ENCODE results near the gene SGSH. TPM values are rescaled to one million over a fixed set of nuclear protein-coding genes. Genes with fewer than 3 reads are reported as not detected.

The SGSH gene
- total RNA-seq, 1 donor from 2014 or later: 12.4 TPM

DNA sequence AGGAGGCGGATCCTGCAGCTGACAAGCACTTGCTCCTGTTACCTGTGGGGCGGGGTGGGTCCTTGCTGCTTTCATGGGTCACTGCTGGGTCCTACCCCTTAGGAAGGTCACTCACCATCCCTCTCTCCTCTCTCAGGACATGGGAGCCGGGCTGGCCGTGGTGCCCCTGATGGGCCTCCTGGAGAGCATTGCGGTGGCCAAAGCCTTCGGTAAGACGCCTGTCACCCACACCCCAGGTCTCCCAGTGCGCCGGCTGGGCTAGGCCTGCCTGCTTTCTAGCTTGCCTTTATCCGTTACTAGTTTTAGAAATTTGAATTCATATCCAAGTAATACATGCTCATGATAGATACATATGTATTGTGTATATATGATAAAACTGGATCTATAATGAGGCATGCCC lies 17.3 kb upstream of the SGSH start:
- intact Hi-C loops (cut with DNase I): no loop called here
- peak; percentile 50 for DNase-seq (ENCODE audit: missing footprints)
- ATAC-seq: no peak

DNA sequence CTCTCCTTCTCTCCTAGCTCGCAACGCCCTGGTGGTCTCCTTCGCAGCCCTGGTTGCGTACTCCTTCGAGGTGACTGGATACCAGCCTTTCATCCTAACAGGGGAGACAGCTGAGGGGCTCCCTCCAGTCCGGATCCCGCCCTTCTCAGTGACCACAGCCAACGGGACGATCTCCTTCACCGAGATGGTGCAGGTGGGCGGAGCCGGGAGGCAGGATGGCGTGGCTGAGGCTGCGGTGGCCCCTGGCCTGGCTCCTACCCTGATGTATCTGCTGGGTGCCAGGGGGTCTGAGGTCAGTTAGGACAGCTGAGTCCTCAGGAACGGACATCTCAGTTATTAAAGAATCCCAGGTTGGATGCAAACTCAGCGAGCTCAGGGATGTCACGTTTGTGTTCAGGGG lies 16.8 kb upstream of the SGSH start:
- intact Hi-C loops (cut with DNase I): no loop called here
- ATAC-seq: no peak
- peak; percentile 57 for DNase-seq (ENCODE audit: missing footprints)

DNA sequence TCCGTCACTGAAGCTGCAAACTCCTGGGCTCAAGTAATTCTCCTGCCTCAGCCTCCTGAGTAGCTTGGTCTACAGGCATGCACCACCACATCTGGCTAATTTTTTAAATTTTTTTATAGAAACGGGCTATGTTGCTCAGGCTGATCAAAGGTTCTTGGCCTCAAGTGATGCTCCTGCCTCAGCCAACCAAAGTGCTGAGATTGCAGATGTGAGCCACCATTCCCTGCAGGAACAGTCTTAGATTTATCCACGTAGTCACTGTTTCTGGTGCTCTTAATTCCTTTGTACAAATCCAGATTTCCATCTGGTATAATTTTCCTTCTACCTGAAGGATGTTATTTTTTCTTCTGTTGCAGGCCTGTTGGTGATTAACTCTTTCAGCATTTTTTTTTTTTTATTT lies 13.1 kb upstream of the SGSH start:
- DNase-seq (ENCODE audit: missing footprints): no peak
- intact Hi-C loops (cut with DNase I): no loop called here
- no peak for ATAC-seq

DNA sequence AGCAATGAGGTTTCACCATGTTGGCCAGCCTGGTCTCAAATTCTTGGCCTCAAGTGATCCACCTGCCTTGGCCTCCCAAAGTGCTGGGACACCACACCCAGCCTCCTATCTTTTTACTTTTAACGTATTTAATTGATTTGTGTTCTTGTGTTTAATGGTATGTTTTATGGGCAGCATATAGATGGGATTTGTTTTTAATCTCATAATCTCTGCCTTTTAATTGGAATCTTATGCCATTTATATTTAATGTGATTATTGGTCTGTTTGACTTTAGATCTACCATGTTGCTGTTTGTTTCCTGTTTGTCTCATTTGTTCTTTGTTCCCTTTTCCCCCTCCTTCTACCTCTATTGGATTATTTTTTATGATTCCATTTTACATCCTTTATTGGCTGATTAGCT lies 12.3 kb upstream of the SGSH start:
- no peak for DNase-seq (ENCODE audit: missing footprints)
- intact Hi-C loops (cut with DNase I): no loop called here
- ATAC-seq: no peak

DNA sequence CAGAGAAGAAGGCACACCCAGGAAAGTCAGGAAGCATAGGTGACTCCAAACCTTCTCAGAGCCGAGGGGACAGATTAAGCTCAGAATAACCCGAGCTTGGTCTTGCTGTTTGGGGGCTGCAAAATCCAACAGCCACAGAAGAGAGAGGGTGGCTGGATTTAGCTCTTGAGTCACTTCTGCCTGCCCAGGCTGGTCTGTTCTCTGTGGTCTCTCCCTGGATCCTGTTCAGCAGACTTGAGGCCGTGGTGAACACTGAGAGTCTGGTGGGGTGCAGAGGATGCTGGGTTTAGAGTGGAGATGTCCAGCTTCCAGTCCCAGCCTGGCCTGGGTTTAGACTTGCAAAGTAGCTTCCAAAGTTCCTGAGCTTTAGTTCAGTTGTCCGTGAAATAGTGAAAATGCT lies 8.9 kb upstream of the SGSH start:
- DNase-seq (ENCODE audit: missing footprints): no peak
- ATAC-seq: no peak
- intact Hi-C loops (cut with DNase I): no loop called here

DNA sequence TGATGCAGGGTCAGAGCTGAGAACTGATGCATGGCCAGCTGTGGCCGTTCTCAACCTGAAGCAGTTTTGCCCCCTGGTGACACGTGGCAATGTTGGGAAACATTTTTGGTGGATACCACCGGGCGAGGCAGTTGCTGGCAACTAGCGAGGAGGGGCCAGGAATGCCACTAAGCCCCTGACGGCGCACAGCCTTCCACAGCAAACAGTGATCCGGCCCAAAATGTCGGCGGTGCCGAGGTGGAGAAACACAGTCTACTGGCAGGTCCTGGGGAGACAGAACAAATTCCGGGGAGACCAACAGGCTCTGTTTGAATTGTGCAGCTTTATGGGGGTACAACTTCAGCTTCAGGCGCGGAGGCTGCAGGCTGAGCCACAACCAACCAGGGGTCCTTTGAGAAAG lies 8.3 kb upstream of the SGSH start:
- no peak for ATAC-seq
- intact Hi-C loops (cut with DNase I): no loop called here
- peak; percentile 47 for DNase-seq (ENCODE audit: missing footprints)

DNA sequence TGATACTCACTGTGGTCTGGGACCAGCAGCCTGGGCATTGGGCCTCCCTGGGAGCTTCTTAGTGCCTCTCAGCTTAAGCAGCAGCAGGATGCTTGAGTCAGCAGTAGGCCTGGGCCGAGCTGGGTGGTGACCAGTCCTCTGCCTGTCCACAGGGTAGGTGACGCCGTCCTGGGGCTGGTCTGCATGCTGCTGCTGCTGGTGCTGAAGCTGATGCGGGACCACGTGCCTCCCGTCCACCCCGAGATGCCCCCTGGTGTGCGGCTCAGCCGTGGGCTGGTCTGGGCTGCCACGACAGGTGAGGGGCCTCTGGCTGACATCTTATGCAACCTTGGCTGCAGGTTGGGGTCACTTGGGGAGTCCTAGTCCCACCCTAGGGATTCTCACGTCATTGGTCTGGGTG lies 7.5 kb upstream of the SGSH start:
- DNase-seq (ENCODE audit: missing footprints) (peak; percentile 28), ATAC-seq (no peak)

DNA sequence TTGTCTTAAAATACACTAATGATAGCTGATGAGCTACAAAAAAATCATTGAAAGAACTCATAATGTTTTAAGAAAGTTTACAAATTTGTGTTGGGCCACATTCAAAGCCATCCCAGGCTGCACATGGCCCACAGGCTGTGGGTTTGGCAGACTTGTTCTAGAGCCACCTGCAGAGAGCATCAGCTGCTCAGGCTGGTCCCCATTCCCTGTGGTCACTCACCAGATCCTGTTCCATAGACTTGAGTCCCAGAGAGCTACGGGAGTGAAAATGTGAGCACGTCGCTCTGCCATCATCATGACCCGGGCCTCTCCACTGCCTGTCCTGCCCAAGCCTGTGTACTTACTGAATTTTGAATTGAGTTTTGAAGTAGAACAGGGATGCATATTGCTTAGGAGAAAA lies 7.0 kb upstream of the SGSH start:
- ATAC-seq (no peak), DNase-seq (ENCODE audit: missing footprints) (peak; percentile 26)
- intact Hi-C loops (cut with DNase I): no loop called here

More for the DNA sequence above, 7.5 kb upstream of the SGSH start:
- intact Hi-C loops (cut with DNase I): no loop called here

DNA sequence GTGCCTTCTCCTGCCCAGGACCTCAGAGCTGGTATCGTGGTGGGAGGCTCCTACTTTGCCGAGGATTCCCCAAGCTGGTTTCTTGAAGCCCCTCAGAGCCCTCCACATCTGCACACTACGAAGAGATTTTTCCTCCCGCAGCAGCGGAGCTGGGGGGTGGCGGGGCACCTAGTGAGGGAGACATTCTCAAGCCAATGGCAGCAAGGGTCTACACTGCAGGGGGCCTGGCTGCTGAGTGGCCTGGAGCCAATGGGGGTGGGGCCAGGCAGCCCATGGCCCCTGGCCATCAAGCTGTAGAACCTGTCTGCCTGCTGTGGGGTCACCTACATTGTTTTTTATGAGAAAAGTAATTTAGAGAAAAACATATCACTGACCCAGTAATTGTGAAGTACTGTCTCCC lies 5.1 kb upstream of the SGSH start:
- intact Hi-C loops (cut with DNase I): no loop called here
- DNase-seq (ENCODE audit: missing footprints) (peak; percentile 13), ATAC-seq (no peak)

DNA sequence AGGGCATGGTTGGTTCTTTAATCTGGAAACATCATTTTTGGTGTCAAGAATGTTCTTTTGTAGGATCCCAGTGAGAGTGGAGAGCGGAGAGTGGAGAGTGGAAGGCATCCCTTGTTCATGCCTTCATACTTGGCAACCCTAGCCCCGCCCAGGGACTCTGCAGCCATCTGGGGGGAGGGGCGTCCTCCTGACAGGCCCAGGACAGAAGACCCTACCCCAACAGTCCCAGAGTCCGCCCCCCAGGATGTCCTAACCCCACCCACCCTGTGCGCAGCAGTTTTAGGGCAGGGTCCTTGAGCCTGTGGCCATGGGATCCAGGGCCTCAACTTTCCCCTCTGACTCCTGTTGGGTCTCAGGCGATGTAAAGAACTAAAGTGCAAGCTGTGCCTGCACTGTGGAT lies 4.5 kb upstream of the SGSH start:
- DNase-seq (ENCODE audit: missing footprints): peak; percentile 49
- intact Hi-C loops (cut with DNase I): no loop called here

DNA sequence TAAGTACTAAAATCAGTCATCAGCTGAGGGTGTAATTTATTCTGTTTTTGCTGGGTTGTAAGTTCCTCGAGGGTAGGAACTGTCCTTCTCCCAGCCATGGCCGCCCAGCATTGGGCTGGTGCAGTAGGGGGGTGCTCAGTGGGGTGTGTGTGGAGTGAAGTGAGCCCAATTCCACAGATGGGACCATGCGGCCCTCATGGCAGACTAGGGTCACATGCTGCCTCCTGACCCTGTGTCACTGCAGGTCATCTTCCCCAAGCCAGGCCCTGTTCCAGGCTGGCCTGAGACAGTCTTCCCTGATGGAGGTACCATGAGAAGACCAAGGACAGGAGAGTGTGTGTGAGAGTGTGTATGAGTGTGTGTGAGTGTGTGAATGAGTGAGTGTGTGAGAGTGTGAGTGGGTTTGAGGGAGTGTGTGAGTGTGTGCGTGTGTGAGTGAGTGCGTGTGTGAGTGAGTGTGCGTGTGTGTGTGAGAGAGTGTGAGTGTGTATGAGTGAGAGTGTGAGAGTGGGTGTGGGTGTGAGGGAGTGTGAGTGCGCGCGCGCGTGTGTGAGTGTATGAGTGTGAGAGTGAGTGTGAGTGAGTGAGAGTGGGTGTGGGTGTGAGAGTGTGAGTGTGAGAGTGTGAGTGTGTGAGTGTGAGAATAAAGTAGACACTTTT lies 3.8 kb upstream of the SGSH start:
- no peak for DNase-seq (ENCODE audit: missing footprints)
- intact Hi-C loops (cut with DNase I): no loop called here
- ATAC-seq: no peak

More for the DNA sequence above, 4.5 kb upstream of the SGSH start:
- no peak for ATAC-seq

DNA sequence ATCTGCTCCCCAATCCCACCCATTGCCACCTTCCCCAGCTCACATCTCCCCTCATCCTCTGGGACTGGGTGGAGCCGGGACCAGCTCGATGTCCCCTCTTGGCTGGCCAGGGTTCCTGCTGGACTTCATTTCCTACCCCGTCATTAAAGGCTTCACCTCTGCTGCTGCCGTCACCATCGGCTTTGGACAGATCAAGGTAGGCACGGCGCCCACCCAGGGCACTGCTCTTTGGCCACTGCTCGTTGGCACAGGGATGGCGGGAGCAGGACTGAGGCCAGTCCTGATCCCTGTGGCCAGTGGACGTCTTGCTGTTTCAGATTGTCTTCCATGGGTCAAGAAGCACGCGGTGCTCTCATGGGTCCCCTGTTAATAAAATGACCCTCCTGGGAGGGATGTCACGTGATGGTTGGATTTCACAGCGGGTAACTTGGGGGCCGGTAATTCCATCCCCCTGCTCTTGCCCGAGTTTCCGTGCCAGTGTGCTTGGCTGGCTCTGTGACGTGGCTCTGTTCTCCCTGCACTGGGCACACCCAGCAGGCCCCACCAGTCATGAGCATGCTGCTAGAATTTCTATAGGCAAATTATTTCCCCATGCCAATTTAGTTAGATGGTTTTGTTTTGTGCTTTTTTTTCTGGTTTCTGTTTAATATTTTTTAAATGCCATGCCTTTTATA lies 3.1 kb upstream of the SGSH start:
- intact Hi-C loops (cut with DNase I): no loop called here
- no peak for ATAC-seq

DNA sequence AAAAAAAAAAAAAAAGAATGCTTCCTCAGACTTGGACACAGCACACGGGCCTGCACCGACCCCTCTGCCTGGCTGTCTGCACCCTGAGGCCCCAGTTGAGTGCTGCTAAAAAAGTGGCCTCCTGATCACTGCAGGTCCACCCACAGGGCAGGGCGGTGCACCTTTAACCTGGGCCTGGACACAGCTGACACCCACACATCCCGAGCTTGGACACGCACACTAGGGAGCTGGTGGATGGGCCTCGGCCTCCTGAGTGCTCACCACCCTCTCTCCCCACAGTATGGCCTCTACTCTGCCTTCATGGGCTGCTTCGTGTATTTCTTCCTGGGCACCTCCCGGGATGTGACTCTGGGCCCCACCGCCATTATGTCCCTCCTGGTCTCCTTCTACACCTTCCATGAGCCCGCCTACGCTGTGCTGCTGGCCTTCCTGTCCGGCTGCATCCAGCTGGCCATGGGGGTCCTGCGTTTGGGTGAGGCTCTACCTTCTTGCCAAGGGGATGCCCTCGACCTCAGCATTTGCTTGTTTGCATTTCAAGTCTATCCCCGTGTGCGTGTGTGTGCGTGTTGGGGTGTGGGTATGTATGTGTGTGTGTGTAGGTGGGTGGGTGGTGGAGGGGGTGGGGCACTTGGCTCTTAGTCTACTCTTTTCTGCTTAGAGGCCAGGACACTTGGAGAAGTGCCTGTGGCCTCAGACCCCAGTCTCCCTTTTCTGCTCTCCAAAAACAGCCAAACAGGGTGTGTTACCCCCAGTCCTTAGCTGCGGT lies 2.4 kb upstream of the SGSH start:
- ATAC-seq (no peak), DNase-seq (ENCODE audit: missing footprints) (peak; percentile 37)
- intact Hi-C loops (cut with DNase I): no loop called here

More for the DNA sequence above, 3.1 kb upstream of the SGSH start:
- DNase-seq (ENCODE audit: missing footprints): peak; percentile 49

DNA sequence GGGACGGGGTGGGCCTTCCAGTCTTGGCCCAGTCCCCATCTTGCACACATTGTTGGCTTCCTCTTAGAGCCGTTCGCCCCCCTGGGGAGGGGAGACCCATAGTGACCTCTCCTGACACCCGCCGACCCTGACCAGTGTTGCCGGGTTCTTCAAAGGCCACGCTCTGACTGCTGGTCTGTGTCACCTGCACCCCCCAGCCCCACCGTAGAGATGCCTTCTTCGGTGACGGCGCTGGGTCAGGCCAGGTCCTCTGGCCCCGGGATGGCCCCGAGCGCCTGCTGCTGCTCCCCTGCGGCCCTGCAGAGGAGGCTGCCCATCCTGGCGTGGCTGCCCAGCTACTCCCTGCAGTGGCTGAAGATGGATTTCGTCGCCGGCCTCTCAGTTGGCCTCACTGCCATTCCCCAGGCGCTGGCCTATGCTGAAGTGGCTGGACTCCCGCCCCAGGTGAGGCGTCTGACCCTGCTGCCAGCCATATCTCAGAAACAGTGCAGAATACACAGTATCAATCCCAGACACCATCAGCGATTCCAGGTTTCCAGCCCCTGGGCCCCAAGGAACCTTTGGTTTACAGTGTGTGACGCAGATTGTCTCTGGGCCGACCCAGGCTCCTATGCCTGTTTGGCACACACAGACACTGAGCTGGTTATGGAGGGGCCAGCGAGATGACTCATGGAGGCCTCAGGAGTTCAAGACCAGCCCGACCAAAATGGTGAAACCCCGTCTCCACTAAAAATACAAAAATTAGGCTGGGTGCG lies 1.4 kb upstream of the SGSH start:
- peak; percentile 61 for DNase-seq (ENCODE audit: missing footprints)
- ATAC-seq: no peak
- intact Hi-C loops (cut with DNase I): loop anchor here (2.0 kb wide), 1 partner anchor 75 kb away; the partner anchor contains the start of gene EIF4A3

DNA sequence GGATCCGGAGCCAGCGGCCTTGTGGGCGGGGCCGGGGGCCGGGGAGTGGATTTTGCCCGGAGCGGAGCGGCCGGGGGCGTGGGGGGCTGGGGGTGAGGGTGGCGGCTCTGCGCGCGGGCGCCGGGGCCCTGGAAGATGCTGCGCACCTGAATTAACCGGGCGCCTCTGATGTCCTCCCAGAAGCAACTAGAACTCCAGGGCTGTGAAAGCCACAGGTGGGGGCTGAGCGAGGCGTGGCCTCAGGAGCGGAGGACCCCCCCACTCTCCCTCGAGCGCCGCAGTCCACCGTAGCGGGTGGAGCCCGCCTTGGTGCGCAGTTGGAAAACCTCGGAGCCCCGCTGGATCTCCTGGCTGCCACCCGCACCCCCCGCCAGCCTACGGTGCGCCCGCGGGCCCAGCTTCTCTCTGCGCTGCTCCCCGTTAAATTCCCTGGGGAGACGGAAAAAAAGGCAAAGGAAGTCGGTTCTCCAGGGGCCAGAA lies 643 bp upstream of the SGSH start:
- DNase-seq (ENCODE audit: missing footprints) (peak; percentile 55), ATAC-seq (peak; percentile 38)
- intact Hi-C loops (cut with DNase I): loop anchor here (2.0 kb wide), 1 partner anchor 74 kb away; the partner anchor contains the start of gene EIF4A3

DNA sequence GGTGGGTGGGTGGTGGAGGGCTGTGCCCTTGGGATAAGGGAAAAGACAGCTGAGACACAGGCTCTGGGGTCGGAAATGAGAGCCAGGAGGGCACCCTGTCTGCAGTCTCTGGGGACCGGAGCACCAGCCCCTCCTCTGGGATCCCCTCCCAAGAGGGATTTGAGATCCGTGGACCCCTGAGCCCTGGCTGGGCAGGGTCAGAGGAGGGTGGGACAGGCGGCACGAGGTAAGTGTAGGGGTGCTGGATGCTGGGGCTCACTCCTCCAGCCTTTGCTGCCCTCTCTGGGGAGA lies 425 bp downstream of the SGSH start:
- DNase-seq (ENCODE audit: missing footprints) (peak; percentile 66), ATAC-seq (no peak)
- intact Hi-C loops (cut with DNase I): loop anchor here (2.0 kb wide), 1 partner anchor 73 kb away; the partner anchor contains the start of gene EIF4A3

DNA sequence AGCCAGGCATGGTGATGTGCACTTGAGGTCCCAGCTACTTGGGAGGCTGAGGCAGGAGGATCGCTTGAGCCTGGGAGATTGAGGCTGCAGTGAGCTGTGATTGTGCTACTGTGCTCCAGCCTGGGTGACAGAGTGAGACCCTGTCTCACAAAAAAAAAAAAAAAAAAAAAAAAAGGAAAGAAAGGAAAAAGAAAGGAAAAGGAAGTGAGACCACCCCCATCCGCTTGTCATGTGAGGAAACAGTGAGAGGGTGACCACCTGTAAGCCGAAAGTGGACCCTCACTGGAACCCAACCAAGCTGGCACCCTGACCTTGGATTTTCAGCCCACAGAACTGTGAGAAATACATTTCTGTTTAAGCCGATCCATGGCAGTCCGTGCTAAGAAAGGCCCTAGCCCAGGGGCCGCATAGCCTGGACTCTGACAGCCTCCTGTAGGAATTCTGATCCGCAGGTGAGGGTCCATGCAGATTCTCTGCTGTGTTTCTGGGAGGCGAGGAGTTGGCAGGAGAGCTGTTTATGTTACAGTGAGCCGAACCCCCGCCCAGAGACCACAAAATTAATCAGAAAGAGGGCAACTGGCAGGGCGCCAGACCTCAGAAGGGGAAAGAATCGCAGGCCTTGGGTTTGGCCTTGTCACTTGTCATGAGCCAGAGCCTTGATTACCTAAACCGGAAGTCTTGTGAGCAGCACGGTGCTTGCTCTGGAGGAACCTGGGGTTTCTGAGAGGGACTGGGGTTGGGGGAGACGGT lies 945 bp downstream of the SGSH start:
- peak; percentile 24 for ATAC-seq
- DNase-seq (ENCODE audit: missing footprints): peak; percentile 84
- intact Hi-C loops (cut with DNase I): no loop called here

DNA sequence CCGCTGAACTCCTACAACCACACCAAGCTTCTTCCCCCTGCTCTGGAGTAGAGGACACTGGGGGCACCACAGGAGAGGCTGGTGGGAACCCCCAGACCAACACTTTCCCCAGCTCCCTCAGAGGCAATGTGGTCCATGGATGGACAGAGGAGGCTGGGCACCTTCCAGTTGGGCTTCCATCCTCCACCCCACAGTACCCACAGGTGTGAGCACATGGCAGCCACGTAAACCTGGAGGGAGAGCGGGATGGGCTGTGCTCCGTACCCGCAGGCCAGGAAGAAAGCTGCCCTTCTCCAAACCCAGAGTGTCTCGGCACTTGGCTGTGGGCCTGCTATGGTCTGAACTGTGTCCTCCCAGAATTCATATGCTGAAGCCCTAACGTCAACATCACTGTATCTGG lies 1.7 kb downstream of the SGSH start:
- intact Hi-C loops (cut with DNase I): no loop called here
- ATAC-seq (no peak), DNase-seq (ENCODE audit: missing footprints) (peak; percentile 11)

Measured in Right ventricle myocardium inferior (tissue), 1 donor.